Suprapubic skin (tissue), 4 donors: ENCODE results near the gene TLE4. TPM values are rescaled to one million over a fixed set of nuclear protein-coding genes. Genes with fewer than 3 reads are reported as not detected.

ENCODE experiments used
- DNase-seq, 2 donors: peaks; one replicate each; pipeline ENCODE4 v3.0.0-alpha.2; 2019; ENCODE audit warnings: low spot score in 2 of 2
- H3K27ac ChIP-seq: fragments of 200-600 bp; sonication (generic); one replicate; pipeline ENCODE4 v1.5.1; 2019
- H3K27me3 ChIP-seq: fragments of 200-600 bp; sonication (generic); one replicate; pipeline ENCODE4 v1.5.1; 2019
- H3K36me3 ChIP-seq: fragments of 200-600 bp; sonication (generic); one replicate; pipeline ENCODE4 v1.5.1; 2019
- H3K4me1 ChIP-seq: fragments of 200-600 bp; sonication (generic); one replicate; pipeline ENCODE4 v1.5.1; 2019
- H3K4me3 ChIP-seq: fragments of 200-600 bp; sonication (generic); one replicate; pipeline ENCODE4 v1.5.1; 2019; ENCODE audit warnings: mild to moderate bottlenecking
- H3K9me3 ChIP-seq: fragments of 200-600 bp; sonication (generic); one replicate; pipeline ENCODE4 v1.5.1; 2019
- CTCF ChIP-seq, 2 donors: fragments of 200-600 bp in 1 of 2; fragments of 450-650 bp in 1 of 2; sonication (generic) in 1 of 2; IDR thresholded peaks; one replicate each; pipeline ENCODE4 v1.5.1; 2016 to 2019; ENCODE audit warnings: antibody characterized with exemption in 2 of 2, mild to moderate bottlenecking in 1 of 2, moderate library complexity in 1 of 2
- EP300 ChIP-seq: sonication (generic); formaldehyde crosslinking; IDR thresholded peaks from one replicate; pipeline ENCODE4 v1.6.1; 2017; ENCODE audit warnings: antibody characterized with exemption
- POLR2A ChIP-seq, 2 donors: fragments of 450-650 bp; IDR thresholded peaks; one replicate each; pipeline ENCODE4 v1.6.1; 2017; ENCODE audit warnings: antibody characterized with exemption in 2 of 2, mild to moderate bottlenecking in 2 of 2, moderate library complexity in 2 of 2
- POLR2AphosphoS5 ChIP-seq, 3 donors: sonication (generic); formaldehyde crosslinking; IDR thresholded peaks; one replicate each; pipeline ENCODE4 v1.6.1; 2017; ENCODE audit warnings: antibody characterized with exemption in 3 of 3
- WGBS: methylation state at CpG from one replicate; pipeline ENCODE4 v1.1.5; 2018; 5-methylcytosine and 5-hydroxymethylcytosine counted together
- total RNA-seq, 4 donors: library from RNA; depleted of rRNA; stranded (reverse); fragments of >200 nt; gene quantifications; one replicate each; pipeline ENCODE4 v1.1.0, GENCODE V29; 2016

TLE4 gene
- total RNA-seq, 4 donors from 2014 or later, result 44.3 to 109 (median 67.0) TPM

DNA sequence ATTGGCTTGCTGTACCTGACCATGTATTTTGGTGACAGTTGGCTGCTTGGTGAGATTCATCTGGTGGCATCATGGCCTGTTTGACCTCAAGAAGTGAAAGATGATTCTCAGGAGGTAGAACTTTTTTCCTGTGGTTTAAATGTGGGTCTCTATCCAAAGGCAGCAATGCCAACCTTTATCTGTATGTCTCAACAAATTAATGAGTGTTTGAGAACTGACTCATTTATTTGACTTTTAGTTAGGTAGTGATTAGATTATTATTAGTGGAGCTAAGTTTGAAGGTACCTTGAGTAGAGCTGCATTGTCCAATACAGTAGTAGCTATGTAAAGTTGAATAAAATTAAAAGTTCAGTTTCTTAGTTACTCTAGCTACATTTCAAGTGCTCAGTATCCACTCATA is 48.2 kb downstream of the TLE4 start:
- no peak for DNase-seq
- TF ChIP-seq POLR2A (IDR thresholded peaks at IDR 0.05) (no peak), CTCF (IDR thresholded peaks at IDR 0.05) (no peak), POLR2AphosphoS5 (IDR thresholded peaks at IDR 0.05) (no peak), EP300 (no peak)
- H3K27ac ChIP-seq, result no peak overlapping the region
- no peaks in the 10 kb centered on the region for H3K27me3 ChIP-seq
- no peak overlapping the region for H3K4me3 ChIP-seq
- no peaks in the 10 kb centered on the region for H3K9me3 ChIP-seq
- H3K4me1 ChIP-seq, result peaks cover 14% of the 10 kb centered on the region
- H3K36me3 ChIP-seq, result no peaks in the 10 kb centered on the region

GRCh38 chr9:79621916-79622575 is 50.3 kb downstream of the TLE4 start:
- Histone ChIP-seq H3K4me3 (no peak overlapping the region), H3K27ac (no peak overlapping the region), H3K9me3 (no peaks in the 10 kb centered on the region), H3K4me1 (peaks cover 13% of the 10 kb centered on the region), H3K27me3 (no peaks in the 10 kb centered on the region), H3K36me3 (no peaks in the 10 kb centered on the region)
- no peak for DNase-seq
- TF ChIP-seq POLR2AphosphoS5 (IDR thresholded peaks at IDR 0.05) (no peak), POLR2A (IDR thresholded peaks at IDR 0.05) (no peak), EP300 (no peak), CTCF (IDR thresholded peaks at IDR 0.05) (no peak)

- Histone ChIP-seq H3K4me3 (no peak overlapping the region), H3K27ac (no peak overlapping the region), H3K9me3 (no peaks in the 10 kb centered on the region), H3K4me1 (peaks cover 8% of the 10 kb centered on the region), H3K36me3 (no peaks in the 10 kb centered on the region), H3K27me3 (no peaks in the 10 kb centered on the region)
- 54% methylated on average over 6 of the region's 6 CpGs for WGBS
- no peak for DNase-seq
- TF ChIP-seq POLR2A (IDR thresholded peaks at IDR 0.05) (no peak), CTCF (IDR thresholded peaks at IDR 0.05) (no peak), EP300 (no peak), POLR2AphosphoS5 (IDR thresholded peaks at IDR 0.05) (no peak)
Observed at GRCh38 chr9:79623799-79624721, 52.3 kb downstream of the TLE4 start.

DNA sequence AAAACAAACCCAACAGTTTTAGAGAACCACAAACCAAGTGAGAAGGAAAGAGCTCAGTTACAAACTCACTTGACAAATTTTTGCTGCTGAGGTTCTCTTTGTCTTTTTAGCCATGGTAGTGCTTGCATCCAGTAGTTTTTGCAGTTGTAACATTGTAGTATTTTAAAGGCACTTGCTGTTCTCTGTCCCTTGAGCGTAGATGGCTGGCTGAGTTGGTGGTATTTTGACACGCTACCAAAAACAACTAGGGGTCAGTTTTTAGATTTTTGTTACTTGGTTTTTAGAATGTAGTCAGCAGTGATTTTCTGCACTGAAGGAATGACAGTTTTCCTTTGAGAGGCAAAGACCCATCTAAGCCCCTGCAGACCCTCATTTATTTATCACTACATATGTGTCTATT is 58.0 kb downstream of the TLE4 start:
- H3K27ac ChIP-seq, result no peak overlapping the region
- no peak overlapping the region for H3K4me3 ChIP-seq
- TF ChIP-seq POLR2A (IDR thresholded peaks at IDR 0.05), result no peak
- TF ChIP-seq CTCF (IDR thresholded peaks at IDR 0.05), result no peak
- TF ChIP-seq EP300, result no peak
- no peak for TF ChIP-seq POLR2AphosphoS5 (IDR thresholded peaks at IDR 0.05)
- no peak for DNase-seq
- no peaks in the 10 kb centered on the region for H3K9me3 ChIP-seq
- 94% methylated on average over 2 of the region's 2 CpGs for WGBS
- no peaks in the 10 kb centered on the region for H3K4me1 ChIP-seq
- no peaks in the 10 kb centered on the region for H3K36me3 ChIP-seq
- no peaks in the 10 kb centered on the region for H3K27me3 ChIP-seq
